Mesendoderm (in vitro differentiated cells): ENCODE measurements around the gene FAIM.
A peak's percentile ranks its signal among the peaks of the same experiment; 100 is the strongest.

Source experiments
- DNase-seq: peaks from one replicate; pipeline ENCODE4 v3.0.0; 2013
- H2AK5ac ChIP-seq: 2 replicates; pipeline ENCODE4 v1.6.1; 2013; ENCODE audit warnings: low read length, inconsistent platforms
- H2BK120ac ChIP-seq: 2 replicates; pipeline ENCODE4 v1.6.1; 2013; ENCODE audit warnings: low read depth, mild to moderate bottlenecking, low read length, moderate library complexity, mixed read lengths
- H2BK15ac ChIP-seq: replicated peaks from 2 replicates; pipeline ENCODE4 v1.6.1; 2013; ENCODE audit warnings: low read depth, mild to moderate bottlenecking, moderate library complexity
- H2BK5ac ChIP-seq: 2 replicates; pipeline ENCODE4 v1.6.1; 2013; ENCODE audit warnings: low read length, inconsistent platforms
- H3K18ac ChIP-seq: 2 replicates; pipeline ENCODE4 v1.6.1; 2013; ENCODE audit warnings: mild to moderate bottlenecking, low read length, mixed read lengths
- H3K23ac ChIP-seq: one replicate; pipeline ENCODE4 v1.6.1; 2013; ENCODE audit warnings: low read length
- H3K27ac ChIP-seq: 2 replicates; pipeline ENCODE4 v1.5.1; 2013; ENCODE audit warnings: low read depth, mild to moderate bottlenecking, inconsistent platforms, low read length, moderate library complexity
- H3K27me3 ChIP-seq: 2 replicates; pipeline ENCODE4 v1.6.1; 2013; ENCODE audit warnings: low read length, control low read depth, mild to moderate bottlenecking, inconsistent platforms; ENCODE audit not compliant: insufficient read depth, poor library complexity
- H3K36me3 ChIP-seq: 2 replicates; pipeline ENCODE4 v1.6.1; 2013; ENCODE audit warnings: low read length, inconsistent platforms; ENCODE audit not compliant: control insufficient read depth, insufficient read depth
- H3K4ac ChIP-seq: one replicate; pipeline ENCODE4 v1.6.1; 2013; ENCODE audit warnings: low read depth, mild to moderate bottlenecking, low read length, moderate library complexity
- H3K4me1 ChIP-seq: 2 replicates; pipeline ENCODE4 v1.6.1; 2013; ENCODE audit warnings: low read depth, low read length, inconsistent platforms; ENCODE audit not compliant: control insufficient read depth
- H3K4me2 ChIP-seq: 2 replicates; pipeline ENCODE4 v1.6.1; 2013; ENCODE audit warnings: low read length
- H3K4me3 ChIP-seq: 2 replicates; pipeline ENCODE4 v1.5.1; 2013; ENCODE audit warnings: mild to moderate bottlenecking, low read length
- H3K56ac ChIP-seq: one replicate; pipeline ENCODE4 v1.6.1; 2013; ENCODE audit warnings: low read length
- H3K79me1 ChIP-seq: 2 replicates; pipeline ENCODE4 v1.6.1; 2013; ENCODE audit warnings: low read length, inconsistent platforms
- H3K79me2 ChIP-seq: 2 replicates; pipeline ENCODE4 v1.6.1; 2013; ENCODE audit warnings: mild to moderate bottlenecking, low read length; ENCODE audit not compliant: control insufficient read depth, insufficient read depth
- H3K9ac ChIP-seq: 2 replicates; pipeline ENCODE4 v1.6.1; 2013; ENCODE audit warnings: low read length, inconsistent platforms
- H4K5ac ChIP-seq: one replicate; pipeline ENCODE4 v1.6.1; 2013; ENCODE audit warnings: low read length
- H4K8ac ChIP-seq: one replicate; pipeline ENCODE4 v1.6.1; 2013; ENCODE audit warnings: low read depth, mild to moderate bottlenecking, control low read depth, low read length, moderate library complexity
- WGBS: extraction: QIAGEN DNeasy Blood & Tissue Kit; methylation state at CpG from one replicate; pipeline ENCODE4 v1.1.7; 2013; ENCODE audit warnings: low lambda C conversion rate, missing lambda C conversion rate; ENCODE audit not compliant: insufficient coverage; ENCODE audit errors: extremely low coverage; 5-methylcytosine and 5-hydroxymethylcytosine counted together

FAIM gene

DNA sequence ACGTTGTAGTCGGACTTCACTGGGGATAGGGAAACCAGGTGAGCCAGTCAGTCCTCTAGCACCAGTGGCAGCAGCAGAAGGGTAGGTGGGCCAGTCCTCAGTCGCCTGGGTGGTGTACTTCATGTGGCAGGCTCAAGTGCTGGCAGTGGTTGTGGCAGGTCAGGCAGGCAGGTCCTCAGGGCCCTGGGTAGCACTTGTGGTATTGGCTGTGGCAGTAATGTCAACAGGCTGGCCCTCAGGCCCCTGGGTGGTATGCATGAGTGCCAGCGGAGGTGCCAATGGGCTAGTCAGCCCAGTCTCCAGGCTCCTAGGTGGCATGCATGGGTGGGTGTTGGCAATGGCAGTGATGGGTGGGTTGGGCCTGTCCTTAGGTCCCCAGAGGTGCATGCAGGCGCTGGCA is 40.6 kb downstream of the FAIM start:
- H3K36me3 ChIP-seq: peaks cover 12% of the 10 kb centered on the region
- WGBS: no CpG with 5 or more reads among the region's 5 CpGs
- H3K27ac ChIP-seq: no peak overlapping the region
- H3K4me2 ChIP-seq: no peak overlapping the region
- H2BK5ac ChIP-seq: no peak overlapping the region
- H3K18ac ChIP-seq: no peak overlapping the region
- no peak overlapping the region for H4K8ac ChIP-seq
- no peaks in the 10 kb centered on the region for H3K27me3 ChIP-seq
- H3K79me1 ChIP-seq: no peaks in the 10 kb centered on the region
- H2BK15ac ChIP-seq: no peak overlapping the region
- no peak overlapping the region for H3K23ac ChIP-seq
- DNase-seq: no peak
- no peak overlapping the region for H4K5ac ChIP-seq
- H2BK120ac ChIP-seq: no peak overlapping the region
- no peak overlapping the region for H3K9ac ChIP-seq
- H3K4me1 ChIP-seq: no peaks in the 10 kb centered on the region
- peak overlapping the region; percentile 24 for H3K4me3 ChIP-seq
- no peak overlapping the region for H3K56ac ChIP-seq
- H2AK5ac ChIP-seq: no peak overlapping the region
- H3K79me2 ChIP-seq: no peaks in the 10 kb centered on the region
- H3K4ac ChIP-seq: no peak overlapping the region

DNA sequence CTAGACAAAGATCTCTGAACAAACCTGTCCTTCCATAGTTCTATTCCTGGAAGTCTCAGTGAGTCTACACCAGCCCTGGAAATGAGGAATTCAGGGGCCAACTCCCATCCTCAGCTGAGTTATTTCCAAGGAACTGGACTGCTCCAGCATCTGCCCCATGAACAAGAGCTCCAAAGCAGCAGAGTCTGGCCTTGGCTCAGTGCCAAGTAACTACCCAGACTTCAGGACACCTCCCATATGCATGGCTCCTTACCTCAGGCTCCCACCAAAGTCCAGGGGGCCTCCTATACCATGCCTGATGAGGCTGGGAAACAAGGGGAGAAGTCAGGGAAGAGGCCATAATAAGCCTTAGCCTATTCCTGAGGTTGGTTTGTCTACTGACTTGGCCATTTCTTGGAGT is 45.0 kb downstream of the FAIM start:
- Histone ChIP-seq H3K36me3 (peaks cover 18% of the 10 kb centered on the region), H4K8ac (no peak overlapping the region), H2AK5ac (no peak overlapping the region), H3K4me2 (no peak overlapping the region), H3K27ac (no peak overlapping the region), H3K79me2 (no peaks in the 10 kb centered on the region), H3K4ac (no peak overlapping the region), H2BK120ac (no peak overlapping the region), H3K79me1 (no peaks in the 10 kb centered on the region), H3K4me3 (no peak overlapping the region), H3K56ac (no peak overlapping the region), H3K4me1 (no peaks in the 10 kb centered on the region), H3K23ac (no peak overlapping the region), H4K5ac (no peak overlapping the region), H2BK15ac (no peak overlapping the region), H3K9ac (no peak overlapping the region), H2BK5ac (no peak overlapping the region), H3K27me3 (no peaks in the 10 kb centered on the region), H3K18ac (no peak overlapping the region)
- DNase-seq: no peak

DNA sequence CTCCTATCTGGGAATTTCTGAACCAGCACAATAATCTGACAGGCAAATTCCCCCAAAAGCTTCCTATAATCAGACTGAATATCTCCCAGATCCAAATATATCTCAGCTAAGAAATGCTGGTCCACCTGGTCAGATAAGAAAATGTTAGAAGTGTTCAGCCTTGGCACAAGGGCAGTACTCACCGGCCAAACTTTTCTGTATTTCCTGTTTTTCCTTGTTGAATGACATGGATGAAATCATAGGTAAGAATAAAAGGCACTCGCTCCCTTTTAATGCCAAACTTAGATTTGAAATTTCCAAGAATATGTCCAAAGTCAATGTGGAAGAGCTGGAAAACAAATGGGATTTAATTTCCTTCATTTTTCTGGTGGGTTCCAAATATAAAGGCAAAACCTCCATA is 48.9 kb downstream of the FAIM start:
- no peak for DNase-seq
- no peak overlapping the region for H3K4me3 ChIP-seq
- H4K5ac ChIP-seq: no peak overlapping the region
- H3K36me3 ChIP-seq: peaks cover 5% of the 10 kb centered on the region
- no peak overlapping the region for H2AK5ac ChIP-seq
- no CpG with 5 or more reads among the region's 2 CpGs for WGBS
- no peak overlapping the region for H2BK15ac ChIP-seq
- no peak overlapping the region for H2BK120ac ChIP-seq
- H2BK5ac ChIP-seq: no peak overlapping the region
- no peaks in the 10 kb centered on the region for H3K79me2 ChIP-seq
- no peak overlapping the region for H4K8ac ChIP-seq
- H3K23ac ChIP-seq: no peak overlapping the region
- no peaks in the 10 kb centered on the region for H3K27me3 ChIP-seq
- H3K18ac ChIP-seq: no peak overlapping the region
- no peaks in the 10 kb centered on the region for H3K79me1 ChIP-seq
- H3K9ac ChIP-seq: no peak overlapping the region
- no peak overlapping the region for H3K27ac ChIP-seq
- no peaks in the 10 kb centered on the region for H3K4me1 ChIP-seq
- H3K4me2 ChIP-seq: no peak overlapping the region
- H3K4ac ChIP-seq: no peak overlapping the region
- H3K56ac ChIP-seq: no peak overlapping the region

DNA sequence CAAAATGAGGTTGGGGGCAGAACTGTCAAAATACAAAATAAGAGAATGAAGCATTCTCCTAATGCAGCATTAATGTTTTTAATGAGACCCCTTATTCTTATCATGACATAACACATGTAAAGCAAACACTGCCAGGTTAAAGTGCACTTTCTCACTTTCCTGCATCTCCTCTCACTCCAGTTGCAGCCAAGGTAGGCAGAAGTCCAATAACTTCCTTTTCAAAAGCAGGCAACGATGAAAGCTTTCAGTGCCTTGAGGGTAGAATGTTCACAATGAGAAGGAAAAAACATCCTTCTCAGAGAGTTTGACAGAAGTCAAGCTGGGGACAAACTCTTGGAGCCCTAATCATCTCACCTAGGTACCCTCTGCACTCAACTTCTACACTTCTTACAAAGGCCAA is 59.5 kb downstream of the FAIM start:
- WGBS: no CpG with 5 or more reads among the region's 1 CpG
- Histone ChIP-seq H4K5ac (no peak overlapping the region), H3K27me3 (no peaks in the 10 kb centered on the region)

DNA sequence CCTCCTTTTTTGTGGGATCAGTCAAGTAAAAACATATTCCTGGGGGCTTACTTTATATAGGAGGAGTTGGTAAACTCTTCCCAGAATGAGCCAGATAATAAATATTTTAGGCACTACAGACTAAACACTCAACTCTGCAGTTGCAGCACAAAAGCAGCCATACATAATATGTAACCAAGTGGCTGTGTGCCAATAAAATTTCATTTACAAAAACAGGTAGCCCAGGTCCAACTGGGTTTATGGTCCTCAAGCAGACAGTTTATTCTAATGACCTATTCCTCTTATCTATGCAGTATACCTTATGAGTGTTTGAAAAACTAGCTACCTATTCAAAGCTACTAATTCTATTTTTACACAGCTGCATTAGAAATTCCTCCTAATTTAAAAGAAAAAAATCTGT is 61.8 kb downstream of the FAIM start:
- H3K9ac ChIP-seq: no peak overlapping the region
- no peaks in the 10 kb centered on the region for H3K27me3 ChIP-seq
- no peak overlapping the region for H4K8ac ChIP-seq
- H2BK5ac ChIP-seq: no peak overlapping the region
- no peaks in the 10 kb centered on the region for H3K79me2 ChIP-seq
- no peak overlapping the region for H4K5ac ChIP-seq
- H3K56ac ChIP-seq: no peak overlapping the region
- H3K18ac ChIP-seq: no peak overlapping the region
- no peak overlapping the region for H3K4ac ChIP-seq
- no peak overlapping the region for H2AK5ac ChIP-seq
- no peak for DNase-seq
- H2BK120ac ChIP-seq: no peak overlapping the region
- peaks cover 5% of the 10 kb centered on the region for H3K4me1 ChIP-seq
- H3K4me2 ChIP-seq: no peak overlapping the region
- H3K4me3 ChIP-seq: no peak overlapping the region
- no peaks in the 10 kb centered on the region for H3K36me3 ChIP-seq
- no peak overlapping the region for H3K23ac ChIP-seq
- peaks cover 2% of the 10 kb centered on the region for H3K79me1 ChIP-seq
- no peak overlapping the region for H3K27ac ChIP-seq
- no peak overlapping the region for H2BK15ac ChIP-seq

More for the DNA sequence above, 59.5 kb downstream of the FAIM start:
- H2BK5ac ChIP-seq: no peak overlapping the region
- H3K4ac ChIP-seq: no peak overlapping the region
- no peak overlapping the region for H3K18ac ChIP-seq
- H3K9ac ChIP-seq: no peak overlapping the region
- H3K36me3 ChIP-seq: no peaks in the 10 kb centered on the region
- H3K4me2 ChIP-seq: no peak overlapping the region
- no peak overlapping the region for H2BK15ac ChIP-seq
- H3K79me1 ChIP-seq: no peaks in the 10 kb centered on the region
- H2AK5ac ChIP-seq: no peak overlapping the region
- no peak overlapping the region for H3K56ac ChIP-seq
- H3K4me1 ChIP-seq: no peaks in the 10 kb centered on the region
- no peak overlapping the region for H3K4me3 ChIP-seq
- no peak overlapping the region for H3K23ac ChIP-seq
- H2BK120ac ChIP-seq: no peak overlapping the region
- no peak for DNase-seq
- H4K8ac ChIP-seq: no peak overlapping the region
- no peaks in the 10 kb centered on the region for H3K79me2 ChIP-seq
- no peak overlapping the region for H3K27ac ChIP-seq

DNA sequence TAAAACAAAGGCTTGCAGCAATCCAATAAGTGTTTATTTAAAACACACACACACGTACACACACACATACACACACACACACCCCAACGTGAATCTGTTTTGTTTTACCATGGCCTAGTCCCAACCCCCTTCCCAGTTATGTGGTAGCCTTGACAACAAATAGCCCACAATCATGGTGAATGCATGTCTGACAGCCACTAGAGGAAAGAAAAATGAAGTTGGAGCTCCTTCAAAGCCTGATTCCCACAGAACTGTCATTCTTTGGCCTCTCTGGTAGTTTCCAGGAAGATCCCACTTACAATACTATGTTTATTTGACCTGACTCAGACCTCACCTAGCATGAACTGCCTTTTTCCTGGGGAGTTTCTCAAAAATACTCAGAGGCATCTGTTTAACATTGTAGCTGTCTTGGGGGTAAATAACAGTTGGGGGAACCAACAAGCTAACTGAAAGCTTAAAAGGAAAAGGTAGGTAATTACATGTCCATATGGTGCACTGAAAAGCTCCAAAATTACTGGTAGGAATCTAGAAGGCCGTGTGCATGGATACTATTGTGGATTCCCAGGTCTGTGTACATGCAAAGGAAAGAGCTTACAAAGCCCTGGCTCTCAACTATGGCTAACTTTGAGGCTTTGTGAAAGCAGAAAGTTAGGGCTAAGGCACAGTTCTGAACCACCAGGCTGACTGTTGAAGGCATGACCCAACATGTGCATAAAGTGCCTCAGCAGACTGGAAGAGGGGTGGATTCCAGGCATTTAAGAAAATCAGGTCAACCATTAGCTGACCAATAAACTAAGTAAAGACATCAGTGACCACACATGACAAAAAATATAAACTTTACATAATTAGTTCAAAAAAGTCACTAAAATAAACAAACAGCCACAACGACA is 65.3 kb downstream of the FAIM start:
- Histone ChIP-seq H3K27ac (peak overlapping the region; percentile 17), H2AK5ac (no peak overlapping the region), H3K27me3 (no peaks in the 10 kb centered on the region), H3K79me1 (peaks cover 2% of the 10 kb centered on the region), H3K18ac (no peak overlapping the region), H2BK15ac (no peak overlapping the region), H3K4me1 (peaks cover 5% of the 10 kb centered on the region), H3K79me2 (no peaks in the 10 kb centered on the region), H2BK5ac (no peak overlapping the region), H3K4me2 (no peak overlapping the region), H4K5ac (no peak overlapping the region), H2BK120ac (no peak overlapping the region), H3K9ac (no peak overlapping the region), H3K4me3 (no peak overlapping the region), H3K36me3 (no peaks in the 10 kb centered on the region), H3K56ac (no peak overlapping the region), H3K4ac (no peak overlapping the region), H4K8ac (no peak overlapping the region), H3K23ac (no peak overlapping the region)
- DNase-seq: peak; percentile 81
- WGBS: no CpG with 5 or more reads among the region's 4 CpGs
